Measurements from ENCODE around the gene CCL4.
"Not testable (repeated sequence)": the region's sequence is repeated elsewhere in the genome, so short reads cannot be mapped to it uniquely, and the experiment has no call there.

DNA sequence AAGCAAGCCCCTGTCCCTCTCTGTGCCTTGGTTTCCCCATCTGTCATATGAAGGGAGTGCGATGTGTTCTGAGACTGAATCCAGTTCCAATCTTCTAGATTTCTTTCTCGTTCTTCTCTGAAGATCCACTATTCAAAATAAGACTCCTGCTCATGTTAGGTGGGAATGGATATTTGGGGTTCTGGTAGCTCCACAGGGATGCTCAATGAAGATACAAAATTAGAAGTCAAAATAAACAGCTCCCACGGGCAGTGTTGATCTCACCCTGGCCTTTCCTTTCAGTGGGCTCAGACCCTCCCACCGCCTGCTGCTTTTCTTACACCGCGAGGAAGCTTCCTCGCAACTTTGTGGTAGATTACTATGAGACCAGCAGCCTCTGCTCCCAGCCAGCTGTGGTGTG lies 619 bp downstream of the CCL4 start:
- TF ChIP-seq FOXK2 (IDR thresholded peaks at IDR 0.05); SP1 (IDR thresholded peaks at IDR 0.05); NFRKB (IDR thresholded peaks at IDR 0.05); FOXM1 (IDR thresholded peaks at IDR 0.05; ENCODE audit: borderline replicate concordance); HDGF (IDR thresholded peaks at IDR 0.05; ENCODE audit: borderline replicate concordance); PKNOX1 (IDR thresholded peaks at IDR 0.05); TARDBP (IDR thresholded peaks at IDR 0.05); ARNT (IDR thresholded peaks at IDR 0.05); ZNF384 (IDR thresholded peaks at IDR 0.05); SUZ12 (IDR thresholded peaks at IDR 0.05); BHLHE40 (IDR thresholded peaks at IDR 0.05; ENCODE audit: borderline replicate concordance); ELF4 (IDR thresholded peaks at IDR 0.05); CTBP1 (IDR thresholded peaks at IDR 0.05; ENCODE audit: borderline replicate concordance); LEF1 (IDR thresholded peaks at IDR 0.05; ENCODE audit: borderline replicate concordance): not testable (repeated sequence)

Measured in HEK293T (cell line).